ENCODE results near the gene ABHD12. TPM values are rescaled to one million over a fixed set of nuclear protein-coding genes. Genes with fewer than 3 reads are reported as not detected.

ABHD12 gene
- total RNA-seq, 2 experiments from 2014 or later: 18.1 to 18.4 TPM

DNA sequence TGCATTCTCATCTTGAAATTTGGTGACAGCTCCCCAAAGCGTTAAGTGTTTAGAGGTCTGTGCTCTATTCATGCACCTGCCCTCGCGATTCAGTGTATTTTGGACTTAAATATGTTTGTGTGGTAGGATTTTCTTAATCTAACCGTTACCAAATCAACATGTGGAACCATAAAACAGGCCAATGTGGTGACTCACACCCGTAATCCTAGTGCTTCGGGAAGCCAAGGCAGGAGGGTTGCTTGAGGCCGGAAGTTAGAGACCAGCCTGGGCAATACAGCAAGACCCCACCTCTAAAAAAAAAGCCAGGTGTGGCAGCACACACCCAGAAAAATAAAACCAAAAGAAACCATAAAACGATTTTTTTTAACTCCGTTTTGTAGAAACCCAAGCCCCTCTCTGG is 111.2 kb downstream of the ABHD12 start:
- Mint-ChIP-seq H3K9me3 (no peaks in the 10 kb centered on the region), H3K27me3 (no peaks in the 10 kb centered on the region), H3K27ac (no peak overlapping the region), H3K4me3 (no peak overlapping the region), H3K36me3 (peaks cover 2% of the 10 kb centered on the region), H3K4me1 (no peaks in the 10 kb centered on the region)
- DNase-seq: no peak

DNA sequence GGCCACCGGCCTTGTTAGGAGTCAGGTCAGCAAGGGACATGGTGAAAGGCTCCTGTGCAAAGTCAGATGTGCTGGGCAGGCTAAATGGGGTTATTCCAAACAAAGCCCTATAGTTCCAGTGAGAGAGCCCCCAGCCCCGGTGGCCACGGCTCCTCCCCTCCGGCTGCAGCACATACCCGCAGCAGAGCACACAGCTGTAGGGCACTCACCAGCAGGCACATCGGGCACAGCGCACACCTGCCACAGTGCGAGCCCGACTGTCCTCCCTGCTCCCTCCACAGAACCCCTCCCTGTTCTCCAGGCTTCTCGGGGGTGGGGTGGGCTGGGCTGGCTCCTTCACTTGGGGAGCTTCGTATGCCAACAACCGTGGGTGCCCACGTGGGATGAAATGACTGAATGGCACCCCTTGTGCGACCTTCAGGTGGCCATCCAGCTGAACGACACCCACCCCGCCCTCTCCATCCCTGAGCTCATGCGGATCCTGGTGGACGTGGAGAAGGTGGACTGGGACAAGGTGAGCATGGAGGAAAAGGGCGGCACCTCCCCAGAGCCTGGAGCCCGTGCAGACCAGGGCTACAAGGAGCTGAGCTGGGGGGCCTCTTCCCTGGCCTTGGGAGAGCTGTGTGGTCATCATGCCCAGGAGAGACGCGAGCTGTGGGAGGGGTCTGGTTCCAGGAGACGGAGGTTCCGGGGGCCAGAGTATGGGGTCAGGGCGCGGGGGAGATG is 111.8 kb downstream of the ABHD12 start:
- DNase-seq: no peak
- H3K4me1 Mint-ChIP-seq: no peaks in the 10 kb centered on the region
- H3K36me3 Mint-ChIP-seq: peaks cover 5% of the 10 kb centered on the region
- no peaks in the 10 kb centered on the region for H3K9me3 Mint-ChIP-seq
- no peak overlapping the region for H3K27ac Mint-ChIP-seq
- no peaks in the 10 kb centered on the region for H3K27me3 Mint-ChIP-seq
- H3K4me3 Mint-ChIP-seq: no peak overlapping the region

DNA sequence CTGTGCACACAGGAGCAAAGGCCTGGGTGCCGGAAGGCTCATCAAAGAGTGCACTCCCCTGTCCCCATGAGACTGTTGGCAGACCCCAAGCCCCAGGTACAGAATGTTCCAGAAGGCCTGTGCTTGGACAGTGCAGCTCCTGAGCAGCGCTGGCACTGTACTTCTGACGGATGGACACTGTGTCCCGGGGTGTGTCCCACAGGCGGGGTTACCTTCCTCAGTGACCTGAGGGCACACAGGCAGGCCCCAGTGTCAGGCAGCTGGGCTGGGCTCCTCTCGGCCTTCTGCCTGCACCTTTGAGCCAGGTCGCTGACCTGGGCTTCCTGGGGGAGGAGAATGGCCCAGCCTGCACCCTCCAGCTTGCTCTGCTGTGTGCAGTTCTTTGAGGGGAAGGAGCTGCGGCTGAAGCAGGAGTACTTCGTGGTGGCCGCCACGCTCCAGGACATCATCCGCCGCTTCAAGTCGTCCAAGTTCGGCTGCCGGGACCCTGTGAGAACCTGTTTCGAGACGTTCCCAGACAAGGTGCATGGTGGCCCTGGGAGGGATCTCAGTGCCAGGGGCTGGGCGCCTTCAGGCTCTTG is 112.6 kb downstream of the ABHD12 start:
- Mint-ChIP-seq H3K9me3 (no peaks in the 10 kb centered on the region), H3K27ac (no peak overlapping the region), H3K4me1 (no peaks in the 10 kb centered on the region), H3K36me3 (peaks cover 5% of the 10 kb centered on the region), H3K27me3 (no peaks in the 10 kb centered on the region), H3K4me3 (no peak overlapping the region)
- no peak for DNase-seq

DNA sequence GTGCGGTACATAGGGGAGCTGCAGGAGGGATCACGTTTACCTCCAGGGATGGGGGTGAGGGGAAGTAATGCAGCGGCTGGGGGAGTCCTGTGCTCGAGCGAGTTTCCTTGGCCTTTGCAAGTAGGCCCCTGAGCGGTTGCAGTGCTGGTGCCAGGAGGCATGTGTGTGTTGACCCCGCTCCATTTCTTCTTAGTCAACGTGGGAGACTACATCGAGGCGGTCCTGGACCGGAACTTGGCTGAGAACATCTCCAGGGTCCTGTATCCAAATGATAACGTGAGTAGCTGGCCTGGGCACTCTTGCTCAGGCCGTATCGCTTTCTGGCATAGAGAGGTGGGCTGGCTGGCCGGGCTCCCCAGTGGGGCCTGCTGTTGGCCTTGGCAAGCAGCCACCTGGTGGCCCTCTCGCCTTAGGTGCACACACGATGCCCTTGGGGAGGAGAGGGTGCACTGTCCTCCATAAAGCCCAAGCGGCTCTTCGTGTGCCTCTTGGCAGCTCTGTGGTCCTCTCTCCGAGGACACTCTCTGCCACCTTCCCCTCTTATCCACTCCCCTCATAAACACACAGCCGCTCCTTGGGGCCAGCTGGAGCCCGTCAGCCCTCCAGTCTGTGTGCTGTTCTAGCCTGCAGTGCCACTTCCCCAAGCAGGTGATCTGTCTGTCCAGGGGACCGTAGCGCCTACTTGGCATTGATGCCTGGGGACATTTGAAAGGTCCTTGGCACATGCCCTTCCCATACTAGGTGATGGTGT is 113.4 kb downstream of the ABHD12 start:
- Mint-ChIP-seq H3K4me3 (no peak overlapping the region), H3K27ac (no peak overlapping the region), H3K27me3 (no peaks in the 10 kb centered on the region), H3K4me1 (no peaks in the 10 kb centered on the region), H3K36me3 (peaks cover 8% of the 10 kb centered on the region), H3K9me3 (no peaks in the 10 kb centered on the region)
- DNase-seq: no peak

DNA sequence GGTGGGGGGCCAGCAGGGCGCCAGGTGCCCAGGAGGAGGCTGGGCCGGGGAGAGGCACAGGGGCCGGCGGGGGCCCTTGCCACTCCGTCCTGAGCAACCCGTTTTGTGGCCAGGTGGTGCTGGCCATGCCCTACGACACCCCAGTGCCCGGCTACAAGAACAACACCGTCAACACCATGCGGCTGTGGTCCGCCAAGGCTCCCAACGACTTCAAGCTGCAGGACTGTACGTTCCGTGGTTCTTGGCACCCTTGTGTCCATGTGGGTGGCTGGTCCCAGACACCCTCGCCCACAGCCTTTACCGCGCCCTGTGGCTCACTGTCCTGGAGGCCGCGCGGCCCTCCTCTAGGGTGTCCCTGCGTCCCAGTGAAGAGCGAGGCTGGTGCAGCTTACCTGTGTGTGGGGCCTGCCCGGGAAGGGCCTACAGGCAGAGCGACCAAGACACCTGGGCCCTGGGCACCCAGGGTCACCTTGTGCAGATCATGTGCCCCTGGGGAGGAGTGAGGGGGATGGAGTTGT is 114.0 kb downstream of the ABHD12 start:
- Mint-ChIP-seq H3K27ac (no peak overlapping the region), H3K36me3 (peaks cover 11% of the 10 kb centered on the region), H3K27me3 (no peaks in the 10 kb centered on the region), H3K4me1 (no peaks in the 10 kb centered on the region), H3K9me3 (no peaks in the 10 kb centered on the region), H3K4me3 (no peak overlapping the region)
- no peak for DNase-seq

DNA sequence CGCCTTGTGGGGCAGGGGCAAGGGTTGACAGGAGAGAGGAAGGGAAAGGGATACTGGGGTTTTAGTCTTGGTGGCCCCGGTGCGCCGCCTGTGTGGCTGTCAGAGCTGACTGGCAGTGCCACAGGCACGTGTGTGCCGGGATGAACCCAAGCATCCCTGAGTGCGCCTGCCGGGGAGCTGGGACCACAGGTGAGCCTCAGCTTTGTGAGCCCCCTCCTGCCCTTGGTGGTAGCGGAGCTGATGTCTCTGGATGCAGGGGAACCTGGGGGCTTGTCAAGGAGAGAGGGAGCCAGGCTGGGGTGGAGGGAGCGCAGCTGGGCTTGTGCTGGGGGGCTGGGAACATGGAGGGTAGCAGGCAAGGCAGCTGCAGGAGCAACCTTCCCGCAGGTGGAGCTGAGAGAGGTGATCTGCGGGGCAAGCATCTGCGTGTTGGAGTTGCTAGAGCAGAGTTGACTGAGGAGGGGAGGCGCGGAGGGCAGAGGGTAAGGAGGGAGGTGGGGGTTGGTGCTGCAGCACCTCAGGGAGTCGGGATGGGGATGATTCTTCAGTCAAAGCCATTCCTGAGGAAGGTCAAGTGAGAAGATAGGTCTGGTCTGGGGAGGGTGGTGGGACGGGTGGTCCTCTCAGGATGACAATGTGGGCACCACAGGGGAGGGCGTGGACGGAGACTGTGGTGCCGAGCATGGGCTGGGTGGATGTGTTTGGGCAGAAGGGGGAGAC is 114.7 kb downstream of the ABHD12 start:
- H3K4me3 Mint-ChIP-seq: no peak overlapping the region
- H3K9me3 Mint-ChIP-seq: no peaks in the 10 kb centered on the region
- DNase-seq: no peak
- H3K4me1 Mint-ChIP-seq: no peaks in the 10 kb centered on the region
- H3K27ac Mint-ChIP-seq: no peak overlapping the region
- H3K36me3 Mint-ChIP-seq: peaks cover 11% of the 10 kb centered on the region
- H3K27me3 Mint-ChIP-seq: no peaks in the 10 kb centered on the region

DNA sequence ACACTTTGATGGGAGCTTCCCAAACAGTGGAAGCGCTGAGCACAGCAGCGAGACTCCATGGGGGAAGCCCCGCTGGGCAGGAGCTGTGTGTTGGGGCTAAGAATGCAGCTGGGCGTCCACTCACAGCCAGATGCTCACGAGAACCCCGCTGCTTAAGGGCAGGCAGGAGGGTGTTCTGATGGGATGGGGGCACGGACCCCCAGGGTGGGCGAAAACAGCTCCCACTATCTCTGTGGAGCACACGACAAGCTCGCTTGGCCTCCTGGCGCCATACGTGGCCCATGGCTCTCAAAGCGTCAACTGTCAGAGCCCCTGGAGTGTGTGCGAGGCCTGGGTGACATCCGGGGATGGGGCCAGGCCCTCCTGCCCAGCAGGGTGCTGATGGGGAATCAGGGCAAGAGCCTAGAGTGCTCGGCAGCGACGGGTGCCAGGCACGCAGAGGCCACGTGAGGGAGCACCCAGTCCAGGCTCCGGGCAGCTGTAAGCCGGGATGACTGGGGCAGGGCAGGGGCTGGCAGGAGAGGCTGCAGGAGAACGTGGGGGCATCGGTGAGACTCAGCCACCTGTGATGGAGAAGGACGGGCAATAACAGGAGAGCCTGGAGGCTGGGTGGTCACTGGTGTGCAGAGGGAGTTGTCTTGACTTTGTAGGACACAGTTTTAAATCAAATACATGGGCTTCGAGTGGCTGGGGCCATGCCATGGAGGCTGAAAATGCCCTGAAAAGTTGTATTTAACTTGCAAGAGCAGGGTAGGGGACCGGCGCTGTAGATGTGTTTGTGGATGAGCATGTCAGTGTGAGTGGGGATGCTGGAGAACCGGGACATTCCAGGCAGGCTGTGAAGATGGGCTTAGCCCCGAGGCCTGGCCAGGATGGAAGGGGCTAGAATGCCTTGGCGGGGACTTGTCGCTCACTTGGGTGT is 115.5 kb downstream of the ABHD12 start:
- Mint-ChIP-seq H3K4me3 (no peak overlapping the region), H3K27ac (no peak overlapping the region)
- no peak for DNase-seq

DNA sequence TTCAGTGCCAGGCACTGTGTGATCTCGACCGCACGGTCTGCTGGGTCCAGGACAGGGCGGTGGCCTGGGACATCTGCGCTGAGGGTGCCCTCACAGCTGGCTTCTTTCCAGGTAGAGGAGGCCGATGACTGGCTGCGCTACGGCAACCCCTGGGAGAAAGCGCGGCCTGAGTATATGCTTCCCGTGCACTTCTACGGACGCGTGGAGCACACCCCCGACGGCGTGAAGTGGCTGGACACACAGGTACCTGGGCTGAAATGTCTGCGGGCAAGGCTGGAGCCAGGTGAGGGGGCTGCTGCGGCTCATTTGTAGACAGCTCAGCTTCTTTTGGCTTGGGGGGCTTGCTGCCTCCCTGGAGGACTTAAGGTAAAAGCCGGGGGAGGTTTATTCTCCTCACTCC is 116.2 kb downstream of the ABHD12 start:
- Mint-ChIP-seq H3K4me1 (no peaks in the 10 kb centered on the region), H3K36me3 (peaks cover 15% of the 10 kb centered on the region), H3K27ac (no peak overlapping the region), H3K27me3 (no peaks in the 10 kb centered on the region), H3K4me3 (no peak overlapping the region), H3K9me3 (no peaks in the 10 kb centered on the region)
- DNase-seq: no peak

More for the DNA sequence above, 115.5 kb downstream of the ABHD12 start:
- Mint-ChIP-seq H3K4me1 (no peaks in the 10 kb centered on the region), H3K9me3 (no peaks in the 10 kb centered on the region), H3K27me3 (no peaks in the 10 kb centered on the region), H3K36me3 (peaks cover 11% of the 10 kb centered on the region)

DNA sequence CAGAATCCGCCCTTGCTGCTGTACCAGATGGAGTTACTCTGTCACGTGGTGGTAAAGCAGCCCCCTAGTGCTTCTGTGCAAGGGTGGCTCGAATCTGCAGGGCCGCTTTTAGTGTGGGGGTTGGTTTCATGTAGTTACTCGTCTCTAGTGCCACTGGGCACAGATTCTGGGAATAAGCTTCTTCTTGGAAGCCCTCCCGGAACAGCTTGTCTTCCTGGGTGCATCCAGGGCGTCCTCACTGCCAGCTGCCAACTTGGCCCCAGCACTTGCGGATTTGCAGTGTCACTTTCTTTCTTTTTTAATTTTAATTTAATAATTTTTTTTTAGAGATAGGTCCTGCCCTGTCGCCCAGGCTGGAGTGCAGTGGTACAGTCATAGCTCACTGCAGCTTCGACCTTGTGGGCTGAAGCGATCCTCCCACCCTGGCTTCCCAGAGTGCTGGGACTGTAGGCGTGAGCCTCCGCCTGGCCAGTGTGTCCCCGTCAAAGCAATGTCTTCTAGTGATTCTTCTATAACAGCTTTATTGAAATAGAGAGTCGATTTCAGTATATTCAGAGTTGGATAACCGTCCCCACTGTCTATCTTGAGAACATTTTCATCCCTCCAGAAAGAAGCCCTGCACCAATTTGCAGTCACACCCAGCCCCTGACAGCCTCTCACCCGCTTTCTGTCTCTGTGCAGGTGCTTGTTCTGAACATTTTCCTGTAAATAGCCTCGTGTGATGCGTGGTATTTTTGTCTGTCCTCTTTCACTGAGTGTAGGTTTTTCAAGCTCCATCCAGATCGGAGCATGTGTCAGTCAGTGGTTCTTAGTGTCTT is 116.9 kb downstream of the ABHD12 start:
- H3K9me3 Mint-ChIP-seq: no peaks in the 10 kb centered on the region
- H3K27ac Mint-ChIP-seq: no peak overlapping the region
- no peak for DNase-seq
- H3K36me3 Mint-ChIP-seq: peaks cover 18% of the 10 kb centered on the region
- H3K4me3 Mint-ChIP-seq: no peak overlapping the region
- no peaks in the 10 kb centered on the region for H3K27me3 Mint-ChIP-seq
- no peaks in the 10 kb centered on the region for H3K4me1 Mint-ChIP-seq

DNA sequence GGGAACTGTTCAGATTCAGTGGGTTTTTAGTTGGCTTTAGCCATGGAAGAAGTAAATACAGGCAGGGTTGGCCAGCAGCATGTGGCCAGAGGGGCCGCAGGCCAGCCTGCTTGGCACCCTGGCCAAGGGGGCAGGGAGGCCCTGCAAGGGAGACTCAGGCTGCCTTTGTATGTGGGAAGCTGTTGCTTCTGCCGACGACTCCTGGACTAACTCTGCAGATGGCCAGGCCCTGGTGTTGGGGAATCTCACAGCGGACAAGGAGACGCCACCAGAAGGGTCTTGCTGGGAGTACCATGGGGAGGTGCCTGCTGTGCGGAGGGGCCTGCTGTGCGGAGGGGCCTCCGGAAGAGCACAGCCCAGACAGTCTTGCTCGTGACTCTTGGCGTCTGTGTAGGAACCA is 117.6 kb downstream of the ABHD12 start:
- Mint-ChIP-seq H3K4me1 (no peaks in the 10 kb centered on the region), H3K27me3 (no peaks in the 10 kb centered on the region), H3K27ac (no peak overlapping the region), H3K36me3 (peaks cover 18% of the 10 kb centered on the region), H3K9me3 (no peaks in the 10 kb centered on the region), H3K4me3 (no peak overlapping the region)
- DNase-seq: no peak

DNA sequence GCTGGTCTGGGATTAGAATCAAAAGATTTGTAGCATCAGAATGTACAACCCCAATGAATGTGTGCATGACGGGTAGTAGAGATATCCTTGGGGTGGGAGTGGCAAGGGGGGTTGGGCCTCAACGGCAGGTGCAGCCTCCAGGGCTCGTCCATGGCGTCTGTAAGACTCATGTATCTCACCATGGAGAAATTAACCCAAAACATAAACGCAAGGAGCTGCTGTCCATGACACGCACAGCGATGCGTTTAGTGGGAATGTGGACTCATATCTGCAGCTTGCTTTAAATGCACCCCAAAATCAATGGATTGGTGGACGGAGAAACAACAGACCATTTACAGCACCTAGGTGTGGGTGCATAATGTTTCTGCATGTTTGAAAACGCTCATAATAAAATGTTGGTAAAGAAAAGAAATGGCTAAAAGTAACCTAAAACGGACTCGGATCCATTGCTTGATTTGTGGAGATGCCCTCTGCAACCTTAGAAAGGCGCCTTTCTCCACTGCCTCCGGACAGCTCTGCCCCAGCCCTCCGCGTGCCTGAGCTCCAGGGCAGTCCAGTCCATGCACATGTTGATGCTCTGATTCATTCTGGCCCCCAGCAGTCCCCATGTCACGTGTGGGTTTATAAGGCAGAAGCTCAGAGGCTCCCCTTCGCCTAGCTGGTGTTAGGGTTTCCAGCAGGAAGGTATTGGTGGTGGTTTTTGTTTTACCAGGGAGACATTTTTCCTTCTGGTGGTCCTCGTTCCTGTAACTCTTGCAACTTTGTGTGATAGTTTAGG is 118.2 kb downstream of the ABHD12 start:
- H3K4me1 Mint-ChIP-seq: no peaks in the 10 kb centered on the region
- no peak overlapping the region for H3K4me3 Mint-ChIP-seq
- no peak for DNase-seq
- peaks cover 18% of the 10 kb centered on the region for H3K36me3 Mint-ChIP-seq
- no peaks in the 10 kb centered on the region for H3K27me3 Mint-ChIP-seq
- no peaks in the 10 kb centered on the region for H3K9me3 Mint-ChIP-seq
- no peak overlapping the region for H3K27ac Mint-ChIP-seq

DNA sequence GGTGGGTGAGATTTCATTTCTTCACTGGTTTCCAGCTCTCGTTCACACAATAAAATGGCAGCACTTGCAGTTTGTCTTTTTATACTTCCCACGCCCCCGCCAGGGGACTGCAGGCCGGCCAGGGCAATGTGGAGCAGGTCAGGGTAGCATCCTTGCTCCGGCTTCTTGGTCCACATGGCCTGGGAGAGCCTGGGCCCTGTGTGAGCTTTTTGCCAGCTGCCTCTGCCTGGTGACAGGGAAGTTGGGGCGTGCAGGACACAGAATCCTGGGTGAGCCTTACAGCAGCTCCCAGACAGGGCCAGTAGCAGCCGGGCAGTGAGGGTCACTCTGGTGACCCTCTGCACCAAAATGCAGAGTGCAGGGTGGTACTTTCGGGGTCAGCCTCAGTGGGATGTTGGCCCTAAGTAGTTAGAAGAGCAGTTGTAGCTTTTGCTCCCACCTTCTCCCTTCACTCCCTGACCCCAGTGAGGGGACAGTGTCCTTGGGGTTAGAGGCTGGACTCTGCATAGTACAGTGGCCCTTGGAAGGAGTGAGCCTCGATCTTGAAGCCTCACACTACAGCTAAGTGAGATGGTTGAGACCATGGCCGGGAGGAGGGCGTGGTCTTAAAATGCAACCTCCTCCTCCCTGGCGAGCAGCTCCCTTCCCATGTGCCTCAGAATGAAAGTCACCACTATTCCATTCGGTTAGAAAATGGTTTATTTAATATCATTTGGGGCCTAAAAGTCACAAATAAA is 119.0 kb downstream of the ABHD12 start:
- Mint-ChIP-seq H3K4me3 (no peak overlapping the region), H3K36me3 (peaks cover 21% of the 10 kb centered on the region), H3K27me3 (no peaks in the 10 kb centered on the region), H3K27ac (no peak overlapping the region), H3K4me1 (peaks cover 2% of the 10 kb centered on the region), H3K9me3 (no peaks in the 10 kb centered on the region)
- no peak for DNase-seq
